ENCODE results near the gene SERF1B.
"Not testable (repeated sequence)": the region's sequence is repeated elsewhere in the genome, so short reads cannot be mapped to it uniquely, and the experiment has no call there.

DNA sequence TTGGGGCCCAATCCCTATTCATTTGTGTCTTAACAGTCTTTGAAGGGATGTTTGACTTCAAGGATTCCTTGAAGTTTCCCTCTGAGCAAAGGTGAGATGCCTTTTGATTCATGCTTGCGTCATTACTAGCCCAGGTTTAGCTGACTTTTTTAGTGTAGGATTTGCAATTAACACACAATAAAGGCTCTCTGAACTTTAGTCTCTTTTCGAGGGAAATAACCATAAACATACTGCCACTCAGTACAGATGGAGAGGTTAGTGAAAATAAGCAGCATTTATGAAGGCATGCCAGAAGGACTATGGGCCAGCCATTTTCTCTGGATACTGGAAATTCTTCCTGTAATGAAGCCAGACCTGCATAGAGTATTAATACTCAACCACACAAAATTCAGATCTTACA is 4.4 kb upstream of the SERF1B start:
- not testable (repeated sequence) for TF ChIP-seq RAD21 (IDR thresholded peaks at IDR 0.05; ENCODE audit: low read length); POLR2A (IDR thresholded peaks at IDR 0.05; ENCODE audit: low read depth, low read length); CTCF (conservative IDR thresholded peaks at IDR 0.05; ENCODE audit: low read depth, low read length); MAZ (IDR thresholded peaks at IDR 0.05; ENCODE audit: borderline replicate concordance, low read depth, low read length); USF2 (IDR thresholded peaks at IDR 0.05; ENCODE audit: low read depth, low read length); MAFK (IDR thresholded peaks at IDR 0.05; ENCODE audit: low read depth, low read length); CHD1 (IDR thresholded peaks at IDR 0.05; ENCODE audit: low read depth, low read length); MXI1 (IDR thresholded peaks at IDR 0.05; ENCODE audit: borderline replicate concordance, low read depth, low read length)
